Astrocyte of the hippocampus (primary cell): ENCODE results near the gene ANO6.
"Not testable (repeated sequence)": the region's sequence is repeated elsewhere in the genome, so short reads cannot be mapped to it uniquely, and the experiment has no call there.

ENCODE experiments used
- DNase-seq: peaks from one replicate; pipeline ENCODE4 v3.0.0; 2011; ENCODE audit warnings: low read depth, low spot score

The ANO6 gene

GRCh38 chr12:45348311-45348710, 132.4 kb downstream of the ANO6 start:
- no peak for DNase-seq

- DNase-seq = no peak
These were observed 133.1 kb downstream of the ANO6 start for GRCh38 chr12:45348986-45349385.

GRCh38 chr12:45349916-45350315, 134.0 kb downstream of the ANO6 start:
- DNase-seq = peak; percentile 15

- peak; percentile 6 for DNase-seq
These were observed 135.0 kb downstream of the ANO6 start for GRCh38 chr12:45350861-45351260.

GRCh38 chr12:45351921-45352670, 136.2 kb downstream of the ANO6 start:
- no peak for DNase-seq

GRCh38 chr12:45353944-45354343, 138.0 kb downstream of the ANO6 start:
- DNase-seq = no peak

- DNase-seq = no peak
These were observed 138.5 kb downstream of the ANO6 start for GRCh38 chr12:45354399-45354798.

GRCh38 chr12:45355730-45356129, 139.8 kb downstream of the ANO6 start:
- no peak for DNase-seq

GRCh38 chr12:45356822-45357538, 141.1 kb downstream of the ANO6 start:
- no peak for DNase-seq

GRCh38 chr12:45357539-45358417, 141.9 kb downstream of the ANO6 start:
- no peak for DNase-seq

- no peak for DNase-seq
These were observed 146.4 kb downstream of the ANO6 start for GRCh38 chr12:45362291-45362690.

GRCh38 chr12:45363903-45364302, 148.0 kb downstream of the ANO6 start:
- no peak for DNase-seq

GRCh38 chr12:45368841-45369489, 153.1 kb downstream of the ANO6 start:
- peak; percentile 28 for DNase-seq

GRCh38 chr12:45377815-45378214, 161.9 kb downstream of the ANO6 start:
- no peak for DNase-seq

- no peak for DNase-seq
These were observed 163.4 kb downstream of the ANO6 start for GRCh38 chr12:45379261-45379660.

GRCh38 chr12:45381351-45381750, 165.5 kb downstream of the ANO6 start:
- DNase-seq = no peak

- DNase-seq = peak; percentile 70
These were observed 172.7 kb downstream of the ANO6 start for GRCh38 chr12:45388545-45388944.

GRCh38 chr12:45389426-45389825, 173.5 kb downstream of the ANO6 start:
- DNase-seq = no peak

GRCh38 chr12:45397499-45397898, 181.6 kb downstream of the ANO6 start:
- DNase-seq = not testable (repeated sequence)

GRCh38 chr12:45398552-45398951, 182.7 kb downstream of the ANO6 start:
- no peak for DNase-seq

- DNase-seq = no peak
These were observed 185.1 kb downstream of the ANO6 start for GRCh38 chr12:45400991-45401390.

GRCh38 chr12:45402288-45402687, 186.4 kb downstream of the ANO6 start:
- no peak for DNase-seq
